ENCODE measurements around the gene L3MBTL4.

The L3MBTL4 gene

GRCh38 chr18:5937121-5937520, 477.6 kb downstream of the L3MBTL4 start:
- TF ChIP-seq CTCF (IDR thresholded peaks at IDR 0.05; ENCODE audit: borderline replicate concordance, insufficient read depth, low read depth, low read length) = no peak
- no peak overlapping the region for H3K4me3 ChIP-seq (ENCODE audit: low read depth, low read length)

GRCh38 chr18:5930789-5931188, 483.9 kb downstream of the L3MBTL4 start:
- H3K4me3 ChIP-seq (ENCODE audit: low read depth, low read length) = no peak overlapping the region
- TF ChIP-seq CTCF (IDR thresholded peaks at IDR 0.05; ENCODE audit: borderline replicate concordance, insufficient read depth, low read depth, low read length) = no peak

DNA sequence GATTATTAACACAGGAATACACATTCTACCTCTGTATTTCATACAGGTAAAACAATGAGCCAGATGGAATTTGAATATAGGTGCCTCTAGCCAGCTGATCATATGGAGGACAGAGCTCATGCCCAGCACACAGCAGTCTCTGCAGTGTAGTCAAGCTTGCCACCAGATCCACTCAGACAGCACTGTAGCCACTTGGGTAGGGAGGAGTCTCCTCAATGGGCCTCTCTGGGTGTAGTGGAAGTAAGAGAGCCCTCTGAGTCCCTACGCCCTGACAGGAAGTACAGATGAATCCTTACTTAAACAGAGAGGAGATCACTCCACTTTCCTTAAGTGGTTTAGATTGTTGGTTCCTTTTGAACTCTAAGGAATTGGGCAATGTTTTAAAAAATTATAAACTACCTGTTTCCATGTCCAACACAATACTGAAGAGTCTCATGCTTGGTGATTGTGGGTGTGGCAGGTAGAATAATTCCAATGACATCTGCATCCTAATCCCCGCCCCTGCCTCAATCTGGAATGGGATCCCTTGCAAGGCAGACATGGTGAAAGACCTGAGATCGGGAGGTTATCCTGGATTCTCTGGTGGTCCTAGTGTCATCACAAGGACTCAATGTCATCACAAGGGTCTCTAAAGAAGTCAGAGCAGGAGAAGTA, 496.4 kb downstream of the L3MBTL4 start:
- no peak overlapping the region for H3K4me3 ChIP-seq (ENCODE audit: low read depth, low read length)
- TF ChIP-seq CTCF (IDR thresholded peaks at IDR 0.05; ENCODE audit: borderline replicate concordance, insufficient read depth, low read depth, low read length) = no peak

DNA sequence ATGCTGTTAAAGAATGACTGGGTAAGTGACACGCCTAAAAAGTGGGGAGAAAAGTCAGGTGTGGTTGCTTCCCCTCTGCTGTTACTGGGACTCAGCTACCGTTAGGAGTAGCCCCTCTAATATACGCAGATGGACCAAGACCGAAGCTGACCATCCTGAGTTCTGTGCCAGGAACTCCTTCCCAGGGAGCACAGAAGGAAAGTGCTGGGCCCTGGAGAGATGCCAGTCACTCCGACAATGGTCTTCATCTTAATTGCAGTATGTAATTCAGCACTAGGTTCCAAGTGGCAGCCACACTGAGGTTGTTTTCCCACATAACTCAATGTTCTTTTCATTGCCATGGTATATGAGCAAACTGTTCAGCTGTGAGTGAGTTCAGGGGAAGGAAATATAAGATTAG, 499.8 kb downstream of the L3MBTL4 start:
- TF ChIP-seq CTCF (IDR thresholded peaks at IDR 0.05; ENCODE audit: borderline replicate concordance, insufficient read depth, low read depth, low read length) = no peak
- no peak overlapping the region for H3K4me3 ChIP-seq (ENCODE audit: low read depth, low read length)

GRCh38 chr18:5914016-5914415, 500.7 kb downstream of the L3MBTL4 start:
- H3K4me3 ChIP-seq (ENCODE audit: low read depth, low read length) = no peak overlapping the region
- no peak for TF ChIP-seq CTCF (IDR thresholded peaks at IDR 0.05; ENCODE audit: borderline replicate concordance, insufficient read depth, low read depth, low read length)

DNA sequence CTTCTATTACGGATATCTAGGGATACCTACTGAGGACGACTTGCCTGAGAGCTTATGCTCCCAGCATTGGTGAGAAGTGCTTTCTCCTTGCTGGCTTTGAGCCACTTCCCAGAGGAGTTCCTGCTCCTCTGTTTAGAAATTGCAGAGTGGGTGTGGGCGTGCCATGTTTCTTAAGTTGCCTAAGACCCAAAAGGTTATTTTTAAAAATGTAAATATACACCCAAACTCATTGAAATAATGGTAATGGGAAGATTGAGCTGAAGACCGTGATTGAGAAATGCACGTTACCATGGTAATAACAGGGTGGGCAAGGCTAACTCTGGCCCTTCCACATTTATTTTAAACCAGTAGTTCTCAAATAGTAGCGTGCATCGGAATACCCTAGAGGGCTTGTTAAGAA, 502.1 kb downstream of the L3MBTL4 start:
- TF ChIP-seq CTCF (IDR thresholded peaks at IDR 0.05; ENCODE audit: borderline replicate concordance, insufficient read depth, low read depth, low read length) = no peak
- no peak overlapping the region for H3K4me3 ChIP-seq (ENCODE audit: low read depth, low read length)

DNA sequence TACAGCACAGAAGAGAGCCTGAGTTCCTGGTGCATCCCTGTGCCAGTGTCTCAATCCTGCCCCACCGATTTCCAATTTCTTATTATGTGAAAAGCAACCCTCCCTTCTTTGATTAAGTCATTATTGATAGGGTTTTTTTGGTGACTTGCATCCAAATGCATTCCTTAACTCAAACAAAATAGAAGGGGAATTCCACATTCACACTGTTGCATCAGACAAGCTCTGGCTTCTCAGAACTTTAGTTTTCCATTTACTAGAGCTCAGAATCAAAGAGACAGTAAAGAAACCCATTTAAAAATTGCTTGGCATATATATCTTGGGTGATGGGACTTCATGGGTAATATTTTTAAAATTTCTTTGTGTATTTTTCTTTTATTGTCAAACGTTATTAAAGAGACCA, 505.6 kb downstream of the L3MBTL4 start:
- no peak overlapping the region for H3K4me3 ChIP-seq (ENCODE audit: low read depth, low read length)
- TF ChIP-seq CTCF (IDR thresholded peaks at IDR 0.05; ENCODE audit: borderline replicate concordance, insufficient read depth, low read depth, low read length) = no peak
